WTC11 (cell line): ENCODE results near the gene C6orf120. TPM values are rescaled to one million over a fixed set of nuclear protein-coding genes. Genes with fewer than 3 reads are reported as not detected.

Source experiments
- ATF1 ChIP-seq: sonication (generic); formaldehyde crosslinking; IDR thresholded peaks from 2 replicates; pipeline ENCODE4 v1.8.1; 2023; ENCODE audit warnings: mild to moderate bottlenecking, moderate library complexity, missing genetic modification reagents
- CREM ChIP-seq: sonication (generic); formaldehyde crosslinking; IDR thresholded peaks from 2 replicates; pipeline ENCODE4 v1.8.1; 2022; ENCODE audit warnings: mild to moderate bottlenecking, missing genetic modification reagents, moderate library complexity
- EMX1 ChIP-seq: fragments of 250-450 bp; sonication (Bioruptor Pico); IDR thresholded peaks from 2 replicates; pipeline ENCODE4 v1.8.0; 2021; ENCODE audit warnings: mild to moderate bottlenecking
- ETV6 ChIP-seq: sonication (generic); formaldehyde crosslinking; IDR thresholded peaks from 2 replicates; pipeline ENCODE4 v1.8.1; 2022; ENCODE audit warnings: mild to moderate bottlenecking, missing genetic modification reagents
- NR2C2 ChIP-seq: sonication (generic); formaldehyde crosslinking; IDR thresholded peaks from 2 replicates; pipeline ENCODE4 v1.8.0; 2022; ENCODE audit warnings: mild to moderate bottlenecking, missing genetic modification reagents
- OVOL2 ChIP-seq: fragments of 250-450 bp; sonication (Bioruptor Pico); IDR thresholded peaks from 2 replicates; pipeline ENCODE4 v1.9.0; 2021; ENCODE audit warnings: mild to moderate bottlenecking, borderline replicate concordance
- RELA ChIP-seq: sonication (generic); formaldehyde crosslinking; IDR thresholded peaks from 2 replicates; pipeline ENCODE4 v1.8.1; 2022; ENCODE audit warnings: missing genetic modification reagents, mild to moderate bottlenecking, borderline replicate concordance
- TCF7 ChIP-seq: sonication (generic); formaldehyde crosslinking; IDR thresholded peaks from 2 replicates; pipeline ENCODE4 v1.8.0; 2022; ENCODE audit warnings: mild to moderate bottlenecking, low read depth, missing genetic modification reagents, moderate library complexity
- total RNA-seq: library from RNA; stranded (reverse); gene quantifications from 3 replicates; pipeline ENCODE4 v1.2.3, GENCODE V29; 2021
- TF ChIP-seq, protein P1 (sequence below): sonication (generic); formaldehyde crosslinking; IDR thresholded peaks from 2 replicates; pipeline ENCODE4 v1.8.1; 2023; ENCODE audit warnings: mild to moderate bottlenecking, missing genetic modification reagents, borderline replicate concordance
- TF ChIP-seq, protein P2 (sequence below): sonication (generic); formaldehyde crosslinking; IDR thresholded peaks from 2 replicates; pipeline ENCODE4 v1.8.0; 2022; ENCODE audit warnings: mild to moderate bottlenecking, missing genetic modification reagents
- TF ChIP-seq, protein P3 (sequence below): sonication (generic); formaldehyde crosslinking; IDR thresholded peaks from 2 replicates; pipeline ENCODE4 v1.8.0; 2022; ENCODE audit warnings: mild to moderate bottlenecking, missing genetic modification reagents
- TF ChIP-seq, protein P4 (sequence below): sonication (generic); formaldehyde crosslinking; IDR thresholded peaks from 2 replicates; pipeline ENCODE4 v1.8.0; 2023; ENCODE audit warnings: mild to moderate bottlenecking, missing genetic modification reagents
- TF ChIP-seq, protein P5 (sequence below): sonication (generic); formaldehyde crosslinking; IDR thresholded peaks from 2 replicates; pipeline ENCODE4 v1.8.1; 2022; ENCODE audit warnings: missing genetic modification reagents, borderline replicate concordance
- TF ChIP-seq, protein P6 (sequence below): fragments of 250-450 bp; sonication (Bioruptor Pico); IDR thresholded peaks from 2 replicates; pipeline ENCODE4 v2.1.2; 2022; ENCODE audit warnings: mild to moderate bottlenecking, moderate library complexity

C6orf120 gene
- total RNA-seq, 1 experiment from 2014 or later: 34.5 TPM

DNA sequence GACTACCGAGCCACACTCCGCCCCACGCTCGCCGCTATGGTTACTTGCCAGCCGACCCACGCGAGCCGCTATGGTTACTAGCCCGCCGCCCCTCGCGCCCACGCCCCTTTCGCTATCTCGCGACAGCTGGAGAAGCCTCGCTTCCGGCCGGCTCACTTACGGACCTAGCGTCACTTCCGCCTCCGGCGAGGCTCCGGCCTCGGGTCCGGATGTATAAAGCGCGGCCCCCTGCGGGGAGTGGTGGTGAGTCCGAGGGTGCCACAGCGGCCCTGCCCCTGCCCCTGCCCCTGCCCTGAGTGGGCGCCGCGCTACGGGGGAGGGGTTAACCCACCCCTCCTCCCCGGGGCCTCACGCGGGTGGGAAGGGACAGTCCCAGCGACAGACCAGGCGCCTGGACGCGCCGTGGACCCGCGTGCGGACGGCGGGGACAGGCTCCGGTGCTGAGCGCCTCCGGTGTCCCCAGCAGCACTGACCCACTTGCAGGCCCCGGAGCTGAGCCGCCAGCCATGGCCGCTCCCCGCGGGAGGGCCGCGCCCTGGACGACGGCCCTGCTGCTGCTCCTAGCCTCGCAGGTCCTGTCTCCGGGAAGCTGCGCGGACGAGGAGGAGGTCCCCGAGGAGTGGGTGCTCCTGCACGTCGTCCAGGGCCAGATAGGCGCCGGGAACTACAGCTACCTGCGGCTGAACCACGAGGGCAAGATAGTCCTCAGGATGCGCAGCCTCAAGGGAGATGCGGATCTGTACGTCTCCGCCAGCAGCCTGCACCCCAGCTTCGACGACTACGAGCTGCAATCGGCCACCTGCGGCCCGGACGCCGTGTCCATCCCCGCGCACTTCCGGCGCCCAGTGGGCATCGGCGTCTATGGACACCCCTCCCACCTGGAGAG lies at the start of gene C6orf120, which contains the start of gene WDR27 (continued):
- TF ChIP-seq, protein P1, sequence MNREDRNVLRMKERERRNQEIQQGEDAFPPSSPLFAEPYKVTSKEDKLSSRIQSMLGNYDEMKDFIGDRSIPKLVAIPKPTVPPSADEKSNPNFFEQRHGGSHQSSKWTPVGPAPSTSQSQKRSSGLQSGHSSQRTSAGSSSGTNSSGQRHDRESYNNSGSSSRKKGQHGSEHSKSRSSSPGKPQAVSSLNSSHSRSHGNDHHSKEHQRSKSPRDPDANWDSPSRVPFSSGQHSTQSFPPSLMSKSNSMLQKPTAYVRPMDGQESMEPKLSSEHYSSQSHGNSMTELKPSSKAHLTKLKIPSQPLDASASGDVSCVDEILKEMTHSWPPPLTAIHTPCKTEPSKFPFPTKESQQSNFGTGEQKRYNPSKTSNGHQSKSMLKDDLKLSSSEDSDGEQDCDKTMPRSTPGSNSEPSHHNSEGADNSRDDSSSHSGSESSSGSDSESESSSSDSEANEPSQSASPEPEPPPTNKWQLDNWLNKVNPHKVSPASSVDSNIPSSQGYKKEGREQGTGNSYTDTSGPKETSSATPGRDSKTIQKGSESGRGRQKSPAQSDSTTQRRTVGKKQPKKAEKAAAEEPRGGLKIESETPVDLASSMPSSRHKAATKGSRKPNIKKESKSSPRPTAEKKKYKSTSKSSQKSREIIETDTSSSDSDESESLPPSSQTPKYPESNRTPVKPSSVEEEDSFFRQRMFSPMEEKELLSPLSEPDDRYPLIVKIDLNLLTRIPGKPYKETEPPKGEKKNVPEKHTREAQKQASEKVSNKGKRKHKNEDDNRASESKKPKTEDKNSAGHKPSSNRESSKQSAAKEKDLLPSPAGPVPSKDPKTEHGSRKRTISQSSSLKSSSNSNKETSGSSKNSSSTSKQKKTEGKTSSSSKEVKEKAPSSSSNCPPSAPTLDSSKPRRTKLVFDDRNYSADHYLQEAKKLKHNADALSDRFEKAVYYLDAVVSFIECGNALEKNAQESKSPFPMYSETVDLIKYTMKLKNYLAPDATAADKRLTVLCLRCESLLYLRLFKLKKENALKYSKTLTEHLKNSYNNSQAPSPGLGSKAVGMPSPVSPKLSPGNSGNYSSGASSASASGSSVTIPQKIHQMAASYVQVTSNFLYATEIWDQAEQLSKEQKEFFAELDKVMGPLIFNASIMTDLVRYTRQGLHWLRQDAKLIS (CRISPR knock-in tag): no peak; the same call in 1 of the 2 replicates
- TF ChIP-seq ETV6 (peak; percentile 37; the same call in 1 of the 2 replicates), ATF1 (CRISPR knock-in tag) (peak; percentile 37; the same call in 1 of the 2 replicates), NR2C2 (CRISPR knock-in tag) (no peak), EMX1 (no peak; the same call in 1 of the 2 replicates), RELA (CRISPR knock-in tag) (no peak), OVOL2 (CRISPR knock-in tag) (no peak), CREM (CRISPR knock-in tag) (peak; percentile 84), TCF7 (no peak)
- TF ChIP-seq, protein P2, sequence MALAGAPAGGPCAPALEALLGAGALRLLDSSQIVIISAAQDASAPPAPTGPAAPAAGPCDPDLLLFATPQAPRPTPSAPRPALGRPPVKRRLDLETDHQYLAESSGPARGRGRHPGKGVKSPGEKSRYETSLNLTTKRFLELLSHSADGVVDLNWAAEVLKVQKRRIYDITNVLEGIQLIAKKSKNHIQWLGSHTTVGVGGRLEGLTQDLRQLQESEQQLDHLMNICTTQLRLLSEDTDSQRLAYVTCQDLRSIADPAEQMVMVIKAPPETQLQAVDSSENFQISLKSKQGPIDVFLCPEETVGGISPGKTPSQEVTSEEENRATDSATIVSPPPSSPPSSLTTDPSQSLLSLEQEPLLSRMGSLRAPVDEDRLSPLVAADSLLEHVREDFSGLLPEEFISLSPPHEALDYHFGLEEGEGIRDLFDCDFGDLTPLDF (CRISPR knock-in tag): 0 out of 2 replicates have a peak, but pooled peaks have one; percentile 42
- TF ChIP-seq, protein P3, sequence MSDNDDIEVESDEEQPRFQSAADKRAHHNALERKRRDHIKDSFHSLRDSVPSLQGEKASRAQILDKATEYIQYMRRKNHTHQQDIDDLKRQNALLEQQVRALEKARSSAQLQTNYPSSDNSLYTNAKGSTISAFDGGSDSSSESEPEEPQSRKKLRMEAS (CRISPR knock-in tag): peak; percentile 70
- TF ChIP-seq, protein P4, sequence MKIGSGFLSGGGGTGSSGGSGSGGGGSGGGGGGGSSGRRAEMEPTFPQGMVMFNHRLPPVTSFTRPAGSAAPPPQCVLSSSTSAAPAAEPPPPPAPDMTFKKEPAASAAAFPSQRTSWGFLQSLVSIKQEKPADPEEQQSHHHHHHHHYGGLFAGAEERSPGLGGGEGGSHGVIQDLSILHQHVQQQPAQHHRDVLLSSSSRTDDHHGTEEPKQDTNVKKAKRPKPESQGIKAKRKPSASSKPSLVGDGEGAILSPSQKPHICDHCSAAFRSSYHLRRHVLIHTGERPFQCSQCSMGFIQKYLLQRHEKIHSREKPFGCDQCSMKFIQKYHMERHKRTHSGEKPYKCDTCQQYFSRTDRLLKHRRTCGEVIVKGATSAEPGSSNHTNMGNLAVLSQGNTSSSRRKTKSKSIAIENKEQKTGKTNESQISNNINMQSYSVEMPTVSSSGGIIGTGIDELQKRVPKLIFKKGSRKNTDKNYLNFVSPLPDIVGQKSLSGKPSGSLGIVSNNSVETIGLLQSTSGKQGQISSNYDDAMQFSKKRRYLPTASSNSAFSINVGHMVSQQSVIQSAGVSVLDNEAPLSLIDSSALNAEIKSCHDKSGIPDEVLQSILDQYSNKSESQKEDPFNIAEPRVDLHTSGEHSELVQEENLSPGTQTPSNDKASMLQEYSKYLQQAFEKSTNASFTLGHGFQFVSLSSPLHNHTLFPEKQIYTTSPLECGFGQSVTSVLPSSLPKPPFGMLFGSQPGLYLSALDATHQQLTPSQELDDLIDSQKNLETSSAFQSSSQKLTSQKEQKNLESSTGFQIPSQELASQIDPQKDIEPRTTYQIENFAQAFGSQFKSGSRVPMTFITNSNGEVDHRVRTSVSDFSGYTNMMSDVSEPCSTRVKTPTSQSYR: no peak
- TF ChIP-seq, protein P5, sequence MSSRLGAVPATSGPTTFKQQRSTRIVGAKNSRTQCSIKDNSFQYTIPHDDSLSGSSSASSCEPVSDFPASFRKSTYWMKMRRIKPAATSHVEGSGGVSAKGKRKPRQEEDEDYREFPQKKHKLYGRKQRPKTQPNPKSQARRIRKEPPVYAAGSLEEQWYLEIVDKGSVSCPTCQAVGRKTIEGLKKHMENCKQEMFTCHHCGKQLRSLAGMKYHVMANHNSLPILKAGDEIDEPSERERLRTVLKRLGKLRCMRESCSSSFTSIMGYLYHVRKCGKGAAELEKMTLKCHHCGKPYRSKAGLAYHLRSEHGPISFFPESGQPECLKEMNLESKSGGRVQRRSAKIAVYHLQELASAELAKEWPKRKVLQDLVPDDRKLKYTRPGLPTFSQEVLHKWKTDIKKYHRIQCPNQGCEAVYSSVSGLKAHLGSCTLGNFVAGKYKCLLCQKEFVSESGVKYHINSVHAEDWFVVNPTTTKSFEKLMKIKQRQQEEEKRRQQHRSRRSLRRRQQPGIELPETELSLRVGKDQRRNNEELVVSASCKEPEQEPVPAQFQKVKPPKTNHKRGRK (CRISPR knock-in tag): no peak
- TF ChIP-seq, protein P6, sequence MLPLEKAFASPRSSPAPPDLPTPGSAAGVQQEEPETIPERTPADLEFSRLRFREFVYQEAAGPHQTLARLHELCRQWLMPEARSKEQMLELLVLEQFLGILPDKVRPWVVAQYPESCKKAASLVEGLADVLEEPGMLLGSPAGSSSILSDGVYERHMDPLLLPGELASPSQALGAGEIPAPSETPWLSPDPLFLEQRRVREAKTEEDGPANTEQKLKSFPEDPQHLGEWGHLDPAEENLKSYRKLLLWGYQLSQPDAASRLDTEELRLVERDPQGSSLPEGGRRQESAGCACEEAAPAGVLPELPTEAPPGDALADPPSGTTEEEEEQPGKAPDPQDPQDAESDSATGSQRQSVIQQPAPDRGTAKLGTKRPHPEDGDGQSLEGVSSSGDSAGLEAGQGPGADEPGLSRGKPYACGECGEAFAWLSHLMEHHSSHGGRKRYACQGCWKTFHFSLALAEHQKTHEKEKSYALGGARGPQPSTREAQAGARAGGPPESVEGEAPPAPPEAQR: no peak
- TF ChIP-seq, all 79 proteins: peak for 26
